WTC11 (cell line): ENCODE measurements around the gene UNKL. TPM values are rescaled to one million over a fixed set of nuclear protein-coding genes. Genes with fewer than 3 reads are reported as not detected.

ENCODE experiments used
- ATAC-seq: fragments of 200-7000 bp; cut with Tn5 transposase; 2 replicates; pipeline ENCODE4 v1.10.0; 2021; ENCODE audit warnings: mild to moderate bottlenecking, moderate library complexity
- CTCF ChIA-PET: fragments of 300-600 bp; sonication (Branson Sonifier 250); formaldehyde crosslinking; loops from one replicate; lab custom pipeline; 2021; ENCODE audit warnings: antibody characterized with exemption; lab: Charles Lee
- POLR2A ChIA-PET: fragments of 350-600 bp; sonication (Branson Sonifier 250); formaldehyde crosslinking; loops from one replicate; lab custom pipeline; 2021; ENCODE audit warnings: antibody characterized with exemption; lab: Charles Lee
- DNase-seq: peaks from one replicate; pipeline ENCODE4 v3.0.0; 2021; ENCODE audit warnings: low spot score
- H3K27ac Mint-ChIP-seq: 2 replicates; pipeline ENCODE4 v1.8.0; 2021; ENCODE audit warnings: mixed read lengths
- H3K27me3 Mint-ChIP-seq: 2 replicates; pipeline ENCODE4 v1.8.0; 2021; ENCODE audit warnings: low read depth, mild to moderate bottlenecking, moderate library complexity, mixed read lengths
- H3K36me3 Mint-ChIP-seq: 2 replicates; pipeline ENCODE4 v1.8.0; 2021; ENCODE audit warnings: mixed read lengths
- H3K4me1 Mint-ChIP-seq: 2 replicates; pipeline ENCODE4 v1.8.0; 2022; ENCODE audit warnings: mixed read lengths
- H3K4me3 Mint-ChIP-seq: 2 replicates; pipeline ENCODE4 v1.8.0; 2021; ENCODE audit warnings: mild to moderate bottlenecking, moderate library complexity, mixed read lengths
- H3K9me3 Mint-ChIP-seq: 2 replicates; pipeline ENCODE4 v1.8.0; 2021; ENCODE audit warnings: mixed read lengths
- ATF6 ChIP-seq: sonication (generic); formaldehyde crosslinking; IDR thresholded peaks from 2 replicates; pipeline ENCODE4 v1.8.1; 2023; ENCODE audit warnings: mild to moderate bottlenecking, missing genetic modification reagents
- CBFB ChIP-seq: sonication (generic); formaldehyde crosslinking; IDR thresholded peaks from 2 replicates; pipeline ENCODE4 v1.8.1; 2022; ENCODE audit warnings: mild to moderate bottlenecking, low read depth, missing genetic modification reagents
- CREM ChIP-seq: sonication (generic); formaldehyde crosslinking; IDR thresholded peaks from 2 replicates; pipeline ENCODE4 v1.8.1; 2022; ENCODE audit warnings: mild to moderate bottlenecking, missing genetic modification reagents, moderate library complexity
- CTCF ChIP-seq: fragments of 200-600 bp; IDR thresholded peaks from 2 replicates; pipeline ENCODE4 v1.8.0; 2022; ENCODE audit warnings: antibody characterized with exemption
- E2F5 ChIP-seq: sonication (generic); formaldehyde crosslinking; IDR thresholded peaks from 2 replicates; pipeline ENCODE4 v1.8.1; 2022; ENCODE audit warnings: mild to moderate bottlenecking, moderate library complexity, missing genetic modification reagents
- ERG ChIP-seq: fragments of 250-450 bp; sonication (Bioruptor Pico); IDR thresholded peaks from 2 replicates; pipeline ENCODE4 v1.8.0; 2021; ENCODE audit warnings: mild to moderate bottlenecking
- ESRRA ChIP-seq: sonication (generic); formaldehyde crosslinking; IDR thresholded peaks from 2 replicates; pipeline ENCODE4 v1.8.1; 2022; ENCODE audit warnings: mild to moderate bottlenecking, missing genetic modification reagents, borderline replicate concordance
- ETV6 ChIP-seq: sonication (generic); formaldehyde crosslinking; IDR thresholded peaks from 2 replicates; pipeline ENCODE4 v1.8.1; 2022; ENCODE audit warnings: mild to moderate bottlenecking, missing genetic modification reagents
- FOXK1 ChIP-seq: sonication (generic); formaldehyde crosslinking; IDR thresholded peaks from 2 replicates; pipeline ENCODE4 v1.8.0; 2022; ENCODE audit warnings: mild to moderate bottlenecking, moderate library complexity, missing genetic modification reagents
- GABPB1 ChIP-seq: sonication (generic); formaldehyde crosslinking; IDR thresholded peaks from 2 replicates; pipeline ENCODE4 v1.8.1; 2023; ENCODE audit warnings: mild to moderate bottlenecking, missing genetic modification reagents
- GRHL2 ChIP-seq: fragments of 250-450 bp; sonication (Bioruptor Pico); IDR thresholded peaks from 2 replicates; pipeline ENCODE4 v1.8.0; 2022; ENCODE audit warnings: mild to moderate bottlenecking, moderate library complexity; ENCODE audit not compliant: insufficient replicate concordance, severe bottlenecking
- GTF2I ChIP-seq: fragments of 250-450 bp; sonication (Bioruptor Pico); conservative IDR thresholded peaks from 2 replicates; pipeline ENCODE4 v1.4.0; 2021; ENCODE audit warnings: mild to moderate bottlenecking
- KAT7 ChIP-seq: sonication (generic); formaldehyde crosslinking; IDR thresholded peaks from 2 replicates; pipeline ENCODE4 v1.8.1; 2023; ENCODE audit warnings: missing genetic modification reagents, mild to moderate bottlenecking, borderline replicate concordance
- NFATC4 ChIP-seq: fragments of 250-450 bp; sonication (Bioruptor Pico); IDR thresholded peaks from 2 replicates; pipeline ENCODE4 v1.9.0; 2021; ENCODE audit warnings: mild to moderate bottlenecking
- NFE2L1 ChIP-seq: sonication (generic); formaldehyde crosslinking; IDR thresholded peaks from 2 replicates; pipeline ENCODE4 v1.8.1; 2023; ENCODE audit warnings: missing genetic modification reagents
- NR1H2 ChIP-seq: sonication (generic); formaldehyde crosslinking; IDR thresholded peaks from 2 replicates; pipeline ENCODE4 v1.9.0; 2021; ENCODE audit warnings: mild to moderate bottlenecking, moderate library complexity, missing genetic modification reagents
- RORB ChIP-seq: fragments of 250-450 bp; sonication (Bioruptor Pico); IDR thresholded peaks from 2 replicates; pipeline ENCODE4 v1.9.0; 2021; ENCODE audit warnings: mild to moderate bottlenecking
- SOX15 ChIP-seq: fragments of 250-450 bp; sonication (Bioruptor Pico); IDR thresholded peaks from 2 replicates; pipeline ENCODE4 v1.9.0; 2021; ENCODE audit warnings: mild to moderate bottlenecking
- TCF7 ChIP-seq: sonication (generic); formaldehyde crosslinking; IDR thresholded peaks from 2 replicates; pipeline ENCODE4 v1.8.0; 2022; ENCODE audit warnings: mild to moderate bottlenecking, low read depth, missing genetic modification reagents, moderate library complexity
- TEAD1 ChIP-seq: sonication (generic); formaldehyde crosslinking; IDR thresholded peaks from 2 replicates; pipeline ENCODE4 v1.8.0; 2022; ENCODE audit warnings: mild to moderate bottlenecking, missing genetic modification reagents
- TP53 ChIP-seq: sonication (generic); formaldehyde crosslinking; IDR thresholded peaks from 2 replicates; pipeline ENCODE4 v1.8.1; 2023; ENCODE audit warnings: mild to moderate bottlenecking, missing genetic modification reagents
- ZNF121 ChIP-seq: sonication (generic); formaldehyde crosslinking; IDR thresholded peaks from 2 replicates; pipeline ENCODE4 v1.8.0; 2023; ENCODE audit warnings: missing genetic modification reagents
- ZNF138 ChIP-seq: sonication (generic); formaldehyde crosslinking; conservative IDR thresholded peaks from 2 replicates; pipeline ENCODE4 v1.8.1; 2022; ENCODE audit warnings: mild to moderate bottlenecking, moderate library complexity, missing genetic modification reagents
- ZNF219 ChIP-seq: sonication (generic); formaldehyde crosslinking; IDR thresholded peaks from 2 replicates; pipeline ENCODE4 v1.8.0; 2023; ENCODE audit warnings: missing genetic modification reagents, mild to moderate bottlenecking, borderline replicate concordance
- ZNF263 ChIP-seq: sonication (generic); formaldehyde crosslinking; IDR thresholded peaks from 2 replicates; pipeline ENCODE4 v1.8.1; 2022; ENCODE audit warnings: low read depth, mild to moderate bottlenecking, moderate library complexity, missing genetic modification reagents
- ZNF416 ChIP-seq: fragments of 250-450 bp; sonication (Bioruptor Pico); IDR thresholded peaks from 2 replicates; pipeline ENCODE4 v1.9.0; 2021; ENCODE audit warnings: mild to moderate bottlenecking, inconsistent platforms
- ZSCAN18 ChIP-seq: fragments of 250-450 bp; sonication (Bioruptor Pico); IDR thresholded peaks from 2 replicates; pipeline ENCODE4 v2.1.2; 2022; ENCODE audit warnings: mild to moderate bottlenecking, moderate library complexity
- total RNA-seq: library from RNA; stranded (reverse); gene quantifications from 3 replicates; pipeline ENCODE4 v1.2.3, GENCODE V29; 2021

Gene UNKL
- total RNA-seq, 1 experiment from 2014 or later: 53.3 TPM

GRCh38 chr16:1403733-1404132, 10.8 kb downstream of the UNKL start:
- TF ChIP-seq NFE2L1 (CRISPR knock-in tag) (no peak), NFATC4 (CRISPR knock-in tag) (no peak), CBFB (CRISPR knock-in tag) (no peak), GABPB1 (CRISPR knock-in tag) (no peak), NR1H2 (CRISPR knock-in tag) (no peak), TCF7 (CRISPR knock-in tag) (no peak)
- no peaks in the 10 kb centered on the region for H3K27me3 Mint-ChIP-seq
- DNase-seq (no peak), ATAC-seq (no peak)
- CTCF ChIA-PET: no interaction called here
- no peak overlapping the region for H3K27ac Mint-ChIP-seq
- peaks cover 6% of the 10 kb centered on the region; the same call in 1 of the 2 replicates for H3K36me3 Mint-ChIP-seq
- POLR2A ChIA-PET: interaction anchor here (0.6 kb wide), 1 partner anchor 8 kb away, joined by 4 read pairs; no protein-coding TSS in a partner anchor
- no peaks in the 10 kb centered on the region for H3K9me3 Mint-ChIP-seq
- no peaks in the 10 kb centered on the region for H3K4me1 Mint-ChIP-seq
- H3K4me3 Mint-ChIP-seq: no peak overlapping the region

- TF ChIP-seq NR1H2 (CRISPR knock-in tag): no peak
- no peak for TF ChIP-seq CREM
- TF ChIP-seq GRHL2 (CRISPR knock-in tag): no peak
- no peak for TF ChIP-seq TEAD1 (CRISPR knock-in tag)
- no peak for TF ChIP-seq ZNF121 (CRISPR knock-in tag)
- no peak for TF ChIP-seq ERG (CRISPR knock-in tag)
- TF ChIP-seq CTCF: no peak
- no peak for TF ChIP-seq ZNF263 (CRISPR knock-in tag)
- TF ChIP-seq ZNF138: no peak
- TF ChIP-seq ATF6 (CRISPR knock-in tag): no peak
- no peak for TF ChIP-seq ZNF416
- no peak for TF ChIP-seq TP53
- no peak for TF ChIP-seq ZNF219 (CRISPR knock-in tag)
- no peak for TF ChIP-seq RORB (CRISPR knock-in tag)
- DNase-seq (no peak), ATAC-seq (no peak)
- no peak overlapping the region; the same call in 1 of the 2 replicates for H3K27ac Mint-ChIP-seq
- no peaks in the 10 kb centered on the region for H3K27me3 Mint-ChIP-seq
- ChIA-PET CTCF (no interaction called here), POLR2A (no interaction called here)
- H3K9me3 Mint-ChIP-seq: no peaks in the 10 kb centered on the region
- H3K4me3 Mint-ChIP-seq: no peak overlapping the region
- H3K4me1 Mint-ChIP-seq: no peaks in the 10 kb centered on the region
- peaks cover 11% of the 10 kb centered on the region; the same call in 1 of the 2 replicates for H3K36me3 Mint-ChIP-seq
These were observed 11.5 kb downstream of the UNKL start for GRCh38 chr16:1403036-1403435.

GRCh38 chr16:1401758-1402154, 12.7 kb downstream of the UNKL start:
- no peak overlapping the region for H3K4me3 Mint-ChIP-seq
- no peaks in the 10 kb centered on the region for H3K27me3 Mint-ChIP-seq
- ChIA-PET CTCF (no interaction called here), POLR2A (no interaction called here)
- peaks cover 11% of the 10 kb centered on the region; the same call in 1 of the 2 replicates for H3K36me3 Mint-ChIP-seq
- no peaks in the 10 kb centered on the region for H3K4me1 Mint-ChIP-seq
- ATAC-seq (no peak), DNase-seq (no peak)
- no peaks in the 10 kb centered on the region for H3K9me3 Mint-ChIP-seq
- H3K27ac Mint-ChIP-seq: no peak overlapping the region
- TF ChIP-seq ETV6 (CRISPR knock-in tag) (no peak), E2F5 (CRISPR knock-in tag) (no peak), ZSCAN18 (CRISPR knock-in tag) (no peak), KAT7 (CRISPR knock-in tag) (no peak), ERG (CRISPR knock-in tag) (no peak), GABPB1 (CRISPR knock-in tag) (no peak), FOXK1 (CRISPR knock-in tag) (no peak), ESRRA (CRISPR knock-in tag) (no peak), SOX15 (CRISPR knock-in tag) (no peak), GTF2I (CRISPR knock-in tag) (no peak)
